Heart right ventricle (tissue), 16 donors: ENCODE results near the gene SURF2. TPM values are rescaled to one million over a fixed set of nuclear protein-coding genes. Genes with fewer than 3 reads are reported as not detected.

Experiments
- ATAC-seq, 8 donors: fragments of 200-7000 bp; cut with Tn5 transposase; one replicate each; pipeline ENCODE4 v1.9.1; 2020; ENCODE audit warnings: mild to moderate bottlenecking in 8 of 8, moderate library complexity in 8 of 8, moderate number of reproducible peaks in 1 of 8
- DNase-seq, 2 donors: peaks; one replicate each; pipeline ENCODE4 v3.0.0-alpha.2; 2020
- H3K27ac ChIP-seq, 10 donors: fragments of 200-600 bp; sonication (generic) in 2 of 10; one replicate each; pipeline versions ENCODE4 v1.5.0 to v1.8.0; 2020 to 2022; ENCODE audit warnings: mild to moderate bottlenecking in 3 of 10
- H3K27me3 ChIP-seq, 7 donors: fragments of 200-600 bp; one replicate each; pipeline ENCODE4 v1.8.0; 2021 to 2022; ENCODE audit warnings: mild to moderate bottlenecking in 2 of 7
- H3K36me3 ChIP-seq, 9 donors: fragments of 200-600 bp; sonication (generic) in 1 of 9; one replicate each; pipeline versions ENCODE4 v1.5.0 to v1.8.0; 2020 to 2022; ENCODE audit warnings: mild to moderate bottlenecking in 2 of 9
- H3K4me1 ChIP-seq, 9 donors: fragments of 200-600 bp; sonication (generic) in 1 of 9; one replicate each; pipeline versions ENCODE4 v1.5.0 to v1.8.0; 2020 to 2022; ENCODE audit warnings: mild to moderate bottlenecking in 4 of 9
- H3K4me3 ChIP-seq, 10 donors: fragments of 200-600 bp; sonication (generic) in 2 of 10; one replicate each; pipeline versions ENCODE4 v1.5.0 to v1.8.0; 2020 to 2022; ENCODE audit warnings: mild to moderate bottlenecking in 7 of 10, moderate library complexity in 2 of 10
- H3K9me3 ChIP-seq, 11 donors: fragments of 200-600 bp in 10 of 11; sonication (generic) in 2 of 11; one replicate each; pipeline versions ENCODE4 v1.5.0 to v1.8.0; 2013 to 2022; ENCODE audit warnings: mild to moderate bottlenecking in 2 of 11, control low read depth in 1 of 11, moderate library complexity in 1 of 11
- WGBS, 2 donors: extraction: QIAGEN DNeasy Blood & Tissue Kit; methylation state at CpG; one replicate each; pipeline ENCODE4 v1.1.7; 2013; ENCODE audit warnings: inconsistent platforms in 1 of 2; 5-methylcytosine and 5-hydroxymethylcytosine counted together
- intact Hi-C, 10 donors: fragments of 100-400 bp; cut with DNase I; formaldehyde crosslinking; loops; one replicate each; pipeline versions ENCODE4 v1.11.1 to v1.14.2; 2022
- polyA plus RNA-seq, 2 donors: library from polyadenylated mRNA; stranded (reverse); fragments of 200-250 nt; gene quantifications; one replicate each; pipeline ENCODE4 v1.2.3, GENCODE V29; 2013
- total RNA-seq, 10 donors: library from RNA; stranded (reverse); fragmentation: NEBNext Ultra II Directional in 3 of 10; extraction: Animal tissue kit (Norgen Biotek cat#: 25700) in 3 of 10; gene quantifications; one replicate each; pipeline versions ENCODE4 v1.2.1 to v1.2.4, GENCODE V29; 2021 to 2023
- TF ChIP-seq, protein P1 (sequence below), 9 donors: fragments of 200-600 bp; sonication (generic) in 2 of 9; IDR thresholded peaks; one replicate each; pipeline versions ENCODE4 v1.5.0 to v1.8.0; 2021 to 2022; ENCODE audit warnings: antibody characterized with exemption in 9 of 9, mild to moderate bottlenecking in 5 of 9, moderate library complexity in 1 of 9
- donor health status: Arrhythmogenic right ventricular cardiomyopathy.
- donor health status: ischemic (EF 13 %, LVEDD 7.1; RV severe dilation, severe dysfunction).
- donor health status: healthy with polysubstance abuse.
- donor health status: DM: no; HTN: yes; CAD: no.
- donor health status: DM: no; HTN: no; CAD: no.
- donor health status: ischemic (EF 25% LVEDD 6.9; RV normal size, moderate dysfunction).
- donor health status: ischemic (EF 25% LVEDD 5.7; RV mildly dilated, moderate dysfunction).
- donor health status: healthy.
- donor health status: DM: yes; HTN: yes; CAD: no.
- donor health status: Ischemic cardiomyopathy.
- donor health status: ischemic (EF 35%, LVEDD 5.7; RV mildly dilated, moderate dysfunction).
- donor health status: nonischemic (EF 11% LVEDD 7.7; RV severe dilation, severe dysfunction).
- donor health status: DM: yes; HTN: yes; CAD: no.
- donor health status: PGD.
- donor health status: ischemic (EF 29% LVEDD 5.4; RV normal size, mild dysfunction).
- donor health status: nonischemic (EF 23%, LVEDD 6.1; RV moderate dilation, normal function).

SURF2 gene
- total and polyA plus RNA-seq, 12 donors: 9.7 to 44.8 (median 14.2) TPM

DNA sequence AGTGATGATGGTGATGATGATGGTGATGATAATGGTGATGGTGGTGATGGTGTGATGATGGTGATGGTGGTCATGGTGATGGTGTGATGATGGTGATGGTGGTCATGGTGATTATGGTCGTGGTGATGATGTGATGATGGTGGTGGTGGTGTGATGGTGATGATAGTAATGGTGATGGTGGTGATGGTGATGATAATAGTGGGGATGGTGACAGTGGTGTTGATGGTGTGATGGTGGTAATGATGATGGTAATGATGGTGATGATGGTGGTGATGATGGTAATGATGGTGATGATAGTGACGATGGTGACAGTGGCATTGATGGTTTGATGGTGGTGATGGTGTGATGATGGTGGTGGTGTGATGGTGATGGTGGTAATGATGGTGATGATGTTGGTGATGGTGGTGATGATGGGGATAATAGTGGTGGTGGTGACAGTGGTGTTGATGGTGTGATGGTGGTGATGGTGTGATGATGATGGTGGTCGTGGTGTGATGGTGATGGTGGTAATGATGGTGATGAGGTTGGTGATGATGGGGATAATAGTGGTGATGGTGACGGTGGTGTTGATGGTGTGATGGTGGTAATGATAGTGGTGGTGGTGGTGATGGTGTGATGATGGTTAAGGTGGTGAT lies 26.3 kb downstream of the SURF2 start:
- intact Hi-C loops: no loop called here
- Histone ChIP-seq H3K4me1 (no peaks in the 10 kb centered on the region), H3K27ac (no peak overlapping the region), H3K36me3 (no peaks in the 10 kb centered on the region), H3K9me3 (peaks cover 0 to 5% (median 0%) of the 10 kb centered on the region in 11 donors), H3K27me3 (no peaks in the 10 kb centered on the region), H3K4me3 (no peak overlapping the region)
- TF ChIP-seq, protein P1, sequence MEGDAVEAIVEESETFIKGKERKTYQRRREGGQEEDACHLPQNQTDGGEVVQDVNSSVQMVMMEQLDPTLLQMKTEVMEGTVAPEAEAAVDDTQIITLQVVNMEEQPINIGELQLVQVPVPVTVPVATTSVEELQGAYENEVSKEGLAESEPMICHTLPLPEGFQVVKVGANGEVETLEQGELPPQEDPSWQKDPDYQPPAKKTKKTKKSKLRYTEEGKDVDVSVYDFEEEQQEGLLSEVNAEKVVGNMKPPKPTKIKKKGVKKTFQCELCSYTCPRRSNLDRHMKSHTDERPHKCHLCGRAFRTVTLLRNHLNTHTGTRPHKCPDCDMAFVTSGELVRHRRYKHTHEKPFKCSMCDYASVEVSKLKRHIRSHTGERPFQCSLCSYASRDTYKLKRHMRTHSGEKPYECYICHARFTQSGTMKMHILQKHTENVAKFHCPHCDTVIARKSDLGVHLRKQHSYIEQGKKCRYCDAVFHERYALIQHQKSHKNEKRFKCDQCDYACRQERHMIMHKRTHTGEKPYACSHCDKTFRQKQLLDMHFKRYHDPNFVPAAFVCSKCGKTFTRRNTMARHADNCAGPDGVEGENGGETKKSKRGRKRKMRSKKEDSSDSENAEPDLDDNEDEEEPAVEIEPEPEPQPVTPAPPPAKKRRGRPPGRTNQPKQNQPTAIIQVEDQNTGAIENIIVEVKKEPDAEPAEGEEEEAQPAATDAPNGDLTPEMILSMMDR (IDR thresholded peaks at IDR 0.05): no peak
- 86 to 94% methylated on average over 4 of the region's 4 CpGs for WGBS, 2 donors
- ATAC-seq (no peak), DNase-seq (no peak)

DNA sequence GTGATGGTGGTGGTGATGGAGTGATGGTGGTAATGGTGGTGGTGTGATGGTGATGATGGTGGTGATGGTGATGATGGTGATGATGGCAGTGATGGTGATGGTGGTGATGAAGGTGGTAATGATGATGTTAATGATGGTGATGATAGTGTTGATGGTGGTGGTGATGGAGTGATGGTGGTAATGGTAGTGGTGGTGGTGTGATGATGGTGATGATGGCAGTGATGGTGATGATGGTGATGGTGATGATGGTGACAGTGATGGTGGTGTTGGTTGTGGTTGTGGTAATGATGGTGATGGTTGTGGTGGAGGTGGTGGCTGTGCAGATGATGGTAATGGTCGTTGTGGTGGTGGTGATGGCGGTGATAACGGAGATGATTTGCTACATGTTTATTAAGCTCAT lies 27.1 kb downstream of the SURF2 start:
- no peaks in the 10 kb centered on the region for H3K9me3 ChIP-seq
- H3K4me1 ChIP-seq: no peaks in the 10 kb centered on the region
- H3K36me3 ChIP-seq: no peaks in the 10 kb centered on the region
- no peak overlapping the region for H3K27ac ChIP-seq
- ATAC-seq (no peak), DNase-seq (no peak)
- no peaks in the 10 kb centered on the region for H3K27me3 ChIP-seq
- TF ChIP-seq, protein P1 (IDR thresholded peaks at IDR 0.05): no peak
- H3K4me3 ChIP-seq: no peak overlapping the region
- intact Hi-C loops: no loop called here
- 93 to 94% methylated on average over 3 of the region's 3 CpGs for WGBS, 2 donors

DNA sequence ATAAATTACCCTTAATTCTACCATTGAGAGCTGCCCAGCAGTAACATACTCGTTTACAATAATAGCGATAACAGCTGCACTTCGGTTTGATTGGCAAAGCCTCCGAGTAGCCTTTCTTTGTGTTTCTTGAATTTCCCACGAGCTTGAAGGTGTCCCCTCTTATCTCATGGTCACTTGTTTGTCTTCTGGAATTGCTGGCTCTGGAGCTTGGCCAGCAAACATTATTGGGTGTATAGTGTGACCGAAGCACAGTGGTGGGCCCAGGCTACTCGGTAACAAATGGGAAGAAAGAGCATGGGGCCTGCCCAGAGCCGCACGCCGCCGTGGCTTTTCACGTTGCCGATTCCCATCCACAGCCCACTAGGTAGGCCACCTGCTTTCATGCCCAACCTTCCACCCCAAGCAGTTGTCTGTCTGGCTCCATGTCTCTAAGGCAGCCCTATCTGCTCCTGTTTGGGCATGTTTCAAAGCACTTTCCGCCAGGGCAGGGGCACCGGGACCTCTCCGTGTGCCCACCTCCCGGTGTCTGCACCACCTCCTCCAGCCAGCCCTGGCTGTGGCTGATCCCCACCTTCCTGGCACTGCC lies 28.5 kb downstream of the SURF2 start:
- H3K27ac ChIP-seq: no peak overlapping the region
- 83 to 88% methylated on average over 17 of the region's 17 CpGs for WGBS, 2 donors
- ATAC-seq (no peak), DNase-seq (no peak)
- no peaks in the 10 kb centered on the region for H3K27me3 ChIP-seq
- TF ChIP-seq, protein P1 (IDR thresholded peaks at IDR 0.05): no peak
- no peak overlapping the region for H3K4me3 ChIP-seq
- H3K9me3 ChIP-seq: no peaks in the 10 kb centered on the region
- no peaks in the 10 kb centered on the region for H3K36me3 ChIP-seq
- H3K4me1 ChIP-seq: no peaks in the 10 kb centered on the region
- intact Hi-C loops: no loop called here

DNA sequence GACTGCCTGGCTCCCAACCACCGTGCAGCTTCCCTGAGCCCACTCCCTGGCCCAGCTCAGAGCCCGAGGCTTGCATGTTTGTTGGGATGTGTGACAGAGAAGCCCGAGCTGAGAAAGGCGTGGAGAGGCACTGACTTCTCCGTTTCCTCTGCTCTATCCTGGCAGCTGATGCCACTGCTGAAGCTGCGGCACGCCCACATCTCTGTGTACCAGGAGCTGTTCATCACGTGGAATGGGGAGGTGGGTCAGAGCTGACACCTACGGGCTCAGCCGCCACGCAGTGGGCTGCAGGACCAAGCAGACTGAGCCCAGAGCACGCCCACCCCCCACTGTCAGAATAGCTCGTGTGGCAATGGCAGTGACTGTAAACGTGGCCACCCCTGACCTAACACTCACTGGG lies 29.1 kb downstream of the SURF2 start:
- Histone ChIP-seq H3K4me3 (no peak overlapping the region), H3K27me3 (peaks cover 0 to 2% (median 0%) of the 10 kb centered on the region in 7 donors), H3K27ac (no peak overlapping the region), H3K9me3 (no peaks in the 10 kb centered on the region), H3K36me3 (no peaks in the 10 kb centered on the region), H3K4me1 (no peaks in the 10 kb centered on the region)
- WGBS, 2 donors: 85 to 87% methylated on average over 14 of the region's 14 CpGs
- intact Hi-C loops: no loop called here
- no peak for DNase-seq
- ATAC-seq: no peak
- TF ChIP-seq, protein P1 (IDR thresholded peaks at IDR 0.05): no peak
